RWPE1 (cell line): ENCODE measurements around the gene DGKK.
"Not testable (repeated sequence)": the region's sequence is repeated elsewhere in the genome, so short reads cannot be mapped to it uniquely, and the experiment has no call there.

Source experiments
- CTCF ChIA-PET: fragments of 350-600 bp; sonication (Branson Sonifier 250); formaldehyde crosslinking; extraction: SDS; loops from one replicate; lab custom pipeline; 2021; lab: Yijun Ruan, JAX
- POLR2A ChIA-PET: fragments of 400-600 bp; formaldehyde crosslinking; extraction: SDS; loops from one replicate; lab custom pipeline; 2020; ENCODE audit warnings: antibody characterized with exemption; ENCODE audit not compliant: low non-redundant PET; lab: Yijun Ruan, JAX
- DNase-seq: peaks from one replicate; pipeline ENCODE4 v3.0.0; 2012; ENCODE audit warnings: low spot score
- H3K27ac ChIP-seq: fragments of 450-650 bp; 2 replicates; pipeline ENCODE4 v1.5.1; 2017
- CTCF ChIP-seq: fragments of 450-650 bp; conservative IDR thresholded peaks from 2 replicates; pipeline ENCODE4 v1.5.1; 2017; ENCODE audit warnings: low read depth, mild to moderate bottlenecking

The DGKK gene

GRCh38 chrX:50372966-50373365 lies 97.7 kb downstream of the DGKK start:
- TF ChIP-seq CTCF, result no peak
- CTCF ChIA-PET, result no interaction called here
- no peak for DNase-seq

GRCh38 chrX:50343917-50344316 lies 126.7 kb downstream of the DGKK start:
- ChIA-PET CTCF (no interaction called here), POLR2A (no interaction called here)
- no peak overlapping the region for H3K27ac ChIP-seq
- no peak for DNase-seq
- no peak for TF ChIP-seq CTCF

More at GRCh38 chrX:50372966-50373365, 97.7 kb downstream of the DGKK start:
- H3K27ac ChIP-seq, result no peak overlapping the region
- POLR2A ChIA-PET, result interaction anchor here (0.6 kb wide), 1 partner anchor 1535 kb away, joined by 5 read pairs; no protein-coding TSS in a partner anchor

- no peak overlapping the region for H3K27ac ChIP-seq
- DNase-seq, result no peak
- ChIA-PET POLR2A (no interaction called here), CTCF (no interaction called here)
- no peak for TF ChIP-seq CTCF
Measured at GRCh38 chrX:50333308-50333707, 137.3 kb downstream of the DGKK start.

- POLR2A ChIA-PET, CTCF ChIA-PET, DNase-seq, H3K27ac ChIP-seq: not testable (repeated sequence)
Measured at GRCh38 chrX:50332668-50333067, 138.0 kb downstream of the DGKK start.

- no peak overlapping the region for H3K27ac ChIP-seq
- no peak for DNase-seq
- no peak for TF ChIP-seq CTCF
- ChIA-PET CTCF (no interaction called here), POLR2A (no interaction called here)
Measured at GRCh38 chrX:50327235-50327634, 143.4 kb downstream of the DGKK start.
